HG03575 (cell line): ENCODE data around the gene SWT1.
A peak's percentile ranks its signal among the peaks of the same experiment; 100 is the strongest.

ENCODE experiments used
- ATAC-seq: cut with Tn5 transposase; IDR thresholded peaks from one replicate; pipeline ENCODE4 v1.9.1; 2021; ENCODE audit not compliant: unreplicated experiment, insufficient number of reproducible peaks, low FRiP score; ENCODE audit errors: extremely low read depth

The SWT1 gene

DNA sequence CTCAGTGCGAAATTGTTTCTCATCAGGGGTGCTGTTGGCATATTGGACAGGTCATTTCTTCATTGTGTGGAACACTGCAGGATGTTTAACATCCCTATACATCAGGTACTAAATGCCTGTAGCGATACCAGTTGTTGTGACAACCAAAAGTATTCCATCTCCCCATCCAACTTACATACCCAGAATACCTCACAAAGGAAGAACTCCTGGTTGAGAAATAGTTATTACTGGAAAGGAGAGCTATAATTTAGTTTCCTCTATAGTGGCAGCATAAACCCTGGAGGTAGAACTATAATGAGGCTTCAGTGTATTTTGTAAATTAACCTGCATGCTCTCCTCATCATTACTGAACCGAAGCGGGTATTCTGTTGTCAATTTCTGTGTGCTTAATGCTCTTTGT is 115.0 kb downstream of the SWT1 start:
- no peak for ATAC-seq

DNA sequence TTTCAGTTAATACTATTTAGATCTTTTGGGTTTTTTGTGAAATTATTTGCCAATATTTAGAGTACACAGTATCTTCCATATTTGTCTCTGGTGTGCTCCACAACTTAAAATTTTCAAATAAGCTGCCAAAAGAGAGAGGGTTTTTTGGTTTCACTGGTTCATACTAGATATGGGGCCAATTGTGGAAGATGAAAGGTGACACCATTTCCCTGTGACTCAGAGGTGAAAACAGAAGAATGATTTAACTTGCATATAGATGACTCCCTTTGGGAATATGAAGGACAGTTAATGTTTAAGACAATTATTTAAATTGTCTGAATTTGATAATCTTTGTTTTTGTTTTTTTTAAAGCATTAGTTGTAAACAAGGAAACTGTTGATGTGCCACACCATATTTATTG is 122.6 kb downstream of the SWT1 start:
- no peak for ATAC-seq

DNA sequence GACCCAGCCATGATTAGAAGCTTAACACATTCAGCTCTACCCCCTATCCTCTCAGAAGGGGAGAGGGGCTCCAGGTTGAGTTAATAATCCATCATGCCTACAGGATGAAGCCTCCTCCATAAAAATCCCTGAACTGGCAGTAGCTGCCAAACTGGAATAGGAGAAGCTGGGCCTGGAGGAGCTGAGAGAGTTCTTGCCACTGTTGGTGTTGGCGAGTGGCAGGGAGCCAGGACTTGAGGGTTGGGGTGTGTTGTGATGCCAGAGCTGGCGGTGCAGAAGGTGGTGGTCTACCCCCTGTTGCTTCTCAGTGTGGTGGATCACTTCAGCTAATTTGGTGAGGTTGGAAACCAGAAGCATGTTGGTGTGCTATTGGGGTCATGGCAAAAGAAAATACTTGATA is 123.6 kb downstream of the SWT1 start:
- ATAC-seq: no peak

DNA sequence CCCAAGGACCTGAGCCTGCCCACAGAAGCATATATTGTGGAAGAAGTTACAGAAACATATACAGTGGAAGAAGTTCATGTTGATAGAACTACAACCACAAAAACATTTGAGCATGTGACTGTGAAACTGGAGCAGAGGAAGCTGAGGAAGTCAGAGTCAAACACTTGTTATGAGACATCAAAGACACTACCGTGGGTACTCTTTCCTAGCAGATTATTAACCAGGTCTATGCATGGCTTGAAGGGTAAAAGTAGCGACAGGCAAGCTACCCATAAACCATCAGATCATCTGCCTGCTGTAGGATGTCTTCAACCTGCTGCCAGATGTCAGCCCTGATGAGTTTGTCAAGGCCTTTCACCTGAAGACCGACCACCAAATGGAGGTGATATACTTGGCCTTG is 124.3 kb downstream of the SWT1 start:
- ATAC-seq: peak; percentile 51

DNA sequence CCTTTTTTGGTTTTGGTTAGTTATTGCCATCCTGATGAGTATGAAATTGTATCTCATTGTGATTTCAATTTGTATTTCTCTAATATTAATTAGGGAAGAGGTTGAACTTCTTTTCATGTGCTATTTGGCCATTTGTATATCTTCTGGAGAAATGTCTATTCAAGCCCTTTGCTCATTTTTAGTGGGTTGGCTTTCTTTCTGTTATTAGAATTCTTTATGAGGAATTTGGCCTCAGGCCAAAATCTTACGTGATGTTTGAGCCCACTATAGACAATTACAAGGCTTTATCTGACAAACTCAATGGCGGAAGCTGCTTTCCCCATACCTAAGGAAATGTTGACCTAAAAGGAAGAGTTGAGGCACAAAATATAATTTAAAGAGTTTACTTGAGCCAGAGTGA is 127.1 kb downstream of the SWT1 start:
- no peak for ATAC-seq

DNA sequence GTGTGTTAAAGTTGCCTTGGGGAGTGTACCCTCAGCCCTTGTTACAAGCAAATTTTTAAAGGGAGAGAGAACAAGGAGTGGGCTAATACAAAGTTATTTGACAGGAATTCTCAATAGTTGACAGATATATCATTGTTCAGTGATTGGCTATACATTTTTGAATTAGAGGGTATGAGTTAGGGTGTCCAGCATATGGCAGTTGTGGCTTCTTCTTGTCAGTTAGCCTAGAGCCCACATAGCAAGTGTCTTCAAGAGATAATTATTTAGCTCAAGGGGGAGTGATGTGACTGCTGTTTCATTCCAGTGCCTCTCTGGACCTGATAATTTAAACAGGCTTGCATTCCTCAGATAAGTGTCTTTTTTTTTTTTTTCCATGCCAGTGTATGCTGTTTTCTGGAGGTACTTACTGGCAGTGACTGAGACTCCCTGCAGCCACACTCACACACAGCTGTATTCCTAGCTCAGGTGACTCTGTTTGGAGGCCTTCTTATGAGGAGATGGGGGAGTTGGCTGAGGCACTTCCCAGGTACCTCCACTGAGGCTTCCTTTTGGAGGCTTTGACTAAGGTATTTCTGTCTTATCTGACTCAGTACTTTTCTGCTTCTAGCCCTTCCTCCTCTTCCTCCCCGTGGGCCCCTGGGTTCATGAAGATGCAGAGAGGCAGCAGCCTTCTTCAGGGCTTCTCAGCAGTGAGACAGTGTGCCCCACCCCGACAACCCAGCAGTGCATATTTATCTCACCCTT is 127.7 kb downstream of the SWT1 start:
- no peak for ATAC-seq

DNA sequence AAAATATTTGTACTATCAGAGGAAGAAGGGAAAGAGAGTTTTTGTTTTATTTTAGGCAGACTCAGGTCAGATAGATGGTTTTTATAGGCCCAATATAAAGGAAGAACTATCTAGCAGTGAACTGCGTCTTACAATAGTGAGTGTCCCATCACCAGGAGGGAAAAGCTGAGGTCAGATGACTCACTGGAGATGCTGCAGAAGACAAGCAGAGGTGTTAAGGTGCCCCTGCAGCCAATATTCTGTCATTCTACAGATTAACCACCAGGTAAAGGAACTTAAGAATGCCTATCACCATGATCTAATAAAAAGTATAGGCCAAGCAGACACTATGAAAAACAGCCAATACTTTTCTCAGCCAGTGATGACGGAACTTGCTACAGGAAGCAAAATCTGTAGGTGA is 130.5 kb downstream of the SWT1 start:
- no peak for ATAC-seq

DNA sequence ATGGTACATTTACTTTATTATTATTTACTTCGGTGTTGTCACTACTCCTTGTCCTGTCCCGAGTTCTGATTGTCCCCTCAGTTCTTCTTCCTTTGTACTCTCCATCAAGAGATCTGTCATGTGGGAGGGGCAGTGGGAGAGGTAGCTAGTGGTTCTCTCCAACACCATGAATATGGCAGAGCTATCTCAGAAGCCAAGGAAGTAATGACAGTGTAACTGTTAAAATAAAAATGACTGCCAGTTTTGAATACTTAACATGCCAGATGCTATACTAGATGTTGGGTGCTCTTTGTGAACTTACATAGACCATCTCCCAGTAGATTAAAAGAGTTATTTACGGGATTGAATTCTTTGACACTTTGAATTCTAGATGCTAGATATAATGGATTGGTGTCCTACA is 131.5 kb downstream of the SWT1 start:
- ATAC-seq: no peak

DNA sequence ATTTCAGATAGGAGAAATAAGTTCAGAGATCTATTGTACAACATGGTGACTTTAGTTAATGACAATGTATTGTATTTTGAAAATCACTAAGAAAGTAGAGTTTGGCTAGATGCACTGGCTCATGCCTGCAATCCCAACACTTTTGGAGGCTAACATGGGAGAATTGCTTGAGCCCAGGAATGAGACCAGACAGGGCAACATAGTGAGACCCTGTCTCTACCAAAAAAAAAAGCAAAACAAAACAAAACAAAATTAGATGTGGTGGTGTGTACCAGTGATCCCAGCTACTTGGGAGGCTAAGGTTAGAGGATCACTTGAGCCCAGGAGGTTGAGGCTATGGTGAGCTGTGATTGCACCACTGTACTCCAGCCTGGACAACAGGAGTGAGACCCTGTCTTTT is 132.9 kb downstream of the SWT1 start:
- ATAC-seq: no peak

DNA sequence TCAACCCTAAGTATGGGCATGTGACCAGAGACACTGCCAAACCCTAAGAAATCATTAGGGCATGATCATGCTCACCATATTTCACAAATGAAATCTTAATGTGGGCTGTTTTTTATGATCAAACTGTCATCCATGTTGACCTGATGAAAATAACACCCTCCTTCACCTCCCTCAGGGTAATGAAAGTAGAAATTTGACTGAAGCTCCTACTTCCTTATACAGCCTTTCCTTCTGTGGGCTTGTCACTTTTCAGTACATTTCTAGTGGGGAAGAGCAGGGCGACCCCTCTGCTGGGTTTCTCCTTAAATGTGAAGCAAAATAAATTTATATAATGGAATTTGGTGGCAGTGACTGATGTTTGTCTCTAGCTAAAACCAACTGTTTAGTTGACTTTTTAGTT is 134.2 kb downstream of the SWT1 start:
- no peak for ATAC-seq

DNA sequence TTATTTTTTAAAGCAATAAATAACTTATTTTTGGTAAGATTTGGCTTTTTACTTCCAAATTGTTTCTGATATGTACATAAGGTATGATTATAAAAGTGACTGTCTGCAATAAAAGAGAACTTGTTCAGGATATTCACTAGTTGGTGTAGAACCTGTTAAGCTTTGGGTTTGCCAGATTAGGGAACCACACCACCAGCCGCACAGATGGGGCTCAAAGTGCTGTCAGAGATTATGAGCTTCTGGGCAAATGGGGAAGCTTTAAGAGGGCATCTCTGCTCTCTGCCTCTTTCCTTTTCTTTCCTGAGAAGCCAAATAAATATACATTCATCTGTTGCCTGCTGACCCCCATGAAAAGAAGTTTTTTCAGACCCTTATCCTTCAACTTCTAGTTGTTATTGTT is 134.7 kb downstream of the SWT1 start:
- no peak for ATAC-seq

DNA sequence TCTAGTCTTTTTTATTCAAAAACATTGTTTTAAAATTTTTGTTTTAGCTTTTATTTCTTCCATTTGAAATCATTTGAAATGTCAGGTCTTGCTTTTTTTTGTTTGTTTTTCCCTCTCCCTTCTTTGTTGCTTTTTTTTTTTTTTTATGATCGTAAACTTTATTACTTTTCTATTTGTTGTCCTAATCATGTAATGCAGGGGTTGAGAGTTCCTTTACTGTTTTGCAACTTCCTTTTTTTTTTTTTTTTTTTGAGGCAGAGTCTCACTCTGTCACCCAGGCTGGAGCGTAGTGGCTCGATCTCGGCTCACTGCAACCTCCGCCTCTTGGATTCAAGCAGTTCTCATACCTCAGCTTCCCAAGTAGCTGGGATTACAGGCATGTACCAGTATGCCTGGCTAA is 135.3 kb downstream of the SWT1 start:
- ATAC-seq: no peak

DNA sequence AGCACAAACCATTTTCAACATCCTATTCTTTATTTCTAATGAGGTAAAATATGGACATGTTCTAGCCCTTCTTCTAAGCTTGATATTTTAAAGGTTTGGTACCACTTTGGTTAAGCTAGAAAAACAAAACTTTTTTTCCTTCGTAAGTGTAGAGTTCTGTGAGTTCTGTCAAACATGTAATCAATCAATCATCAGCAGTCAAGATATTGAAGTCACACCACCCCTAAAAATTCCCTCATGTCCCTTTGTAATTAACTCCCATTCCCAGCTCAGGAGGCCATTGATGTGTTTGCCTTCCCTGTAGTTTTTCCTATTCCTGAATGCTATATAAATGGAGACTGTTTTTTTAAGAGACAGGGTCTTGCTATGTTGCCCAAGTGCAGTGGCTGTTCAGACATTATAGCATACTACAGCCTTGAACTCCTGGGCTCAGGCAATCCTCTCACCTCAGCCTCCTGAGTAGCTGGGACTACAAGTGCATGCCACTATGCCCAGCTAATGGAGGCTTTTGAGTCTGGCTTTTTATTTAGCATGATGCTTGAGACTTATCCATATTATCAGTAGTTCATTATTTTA is 137.1 kb downstream of the SWT1 start:
- ATAC-seq: no peak

DNA sequence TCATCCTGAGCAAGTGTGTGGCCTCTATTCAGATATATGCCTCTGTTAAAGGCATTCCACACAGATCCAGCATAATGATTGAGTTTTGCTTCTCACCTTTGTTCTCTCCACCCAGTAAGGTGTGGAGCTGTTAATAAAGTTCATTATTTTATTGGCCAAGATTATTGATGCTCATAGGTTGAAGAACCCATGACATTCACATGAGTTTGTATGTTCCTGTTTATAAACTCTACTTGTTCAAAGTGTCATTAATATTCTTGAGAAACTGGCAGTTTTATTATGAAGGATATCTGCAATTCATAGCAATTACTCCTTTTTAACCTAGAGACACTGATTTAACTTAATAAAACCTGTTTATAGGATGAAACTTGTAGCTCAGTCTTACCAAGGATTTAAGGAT is 138.1 kb downstream of the SWT1 start:
- ATAC-seq: no peak

DNA sequence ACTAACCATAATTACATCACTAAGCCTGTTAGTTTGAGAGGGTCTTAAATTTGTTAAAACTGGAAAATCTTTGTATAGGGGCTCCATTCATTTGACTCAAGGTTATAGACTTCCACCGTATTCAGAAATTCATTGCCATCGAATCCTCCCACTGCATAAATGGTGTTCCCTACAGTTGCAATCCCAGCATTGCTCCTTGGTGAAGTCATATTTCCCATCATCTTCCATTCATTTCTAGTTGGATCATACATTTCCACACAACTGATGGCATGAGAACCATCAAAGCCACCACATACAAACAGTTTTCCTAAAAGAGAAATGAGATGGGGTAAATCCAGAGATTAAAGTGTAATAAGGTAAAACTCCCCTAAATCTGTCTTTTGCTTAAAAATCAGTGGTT is 141.0 kb downstream of the SWT1 start:
- ATAC-seq: no peak

DNA sequence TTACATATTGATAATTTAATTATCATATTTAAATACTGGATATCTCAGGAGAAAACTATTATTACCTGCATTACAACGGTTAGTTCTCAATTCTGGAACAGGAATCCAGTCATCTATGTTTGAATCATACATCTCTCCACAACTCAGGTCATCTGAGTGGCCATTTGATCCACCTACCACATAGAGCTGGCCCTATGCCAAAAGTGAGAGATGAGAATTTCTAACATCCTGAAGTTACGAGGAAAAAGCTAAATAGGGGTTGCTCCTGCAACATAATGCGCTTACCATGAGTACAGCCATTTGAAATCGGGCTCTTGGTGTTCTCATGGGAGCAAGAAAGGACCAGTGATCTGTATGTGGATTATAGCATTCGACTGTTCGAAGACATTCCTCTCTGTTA is 143.2 kb downstream of the SWT1 start:
- ATAC-seq: no peak

DNA sequence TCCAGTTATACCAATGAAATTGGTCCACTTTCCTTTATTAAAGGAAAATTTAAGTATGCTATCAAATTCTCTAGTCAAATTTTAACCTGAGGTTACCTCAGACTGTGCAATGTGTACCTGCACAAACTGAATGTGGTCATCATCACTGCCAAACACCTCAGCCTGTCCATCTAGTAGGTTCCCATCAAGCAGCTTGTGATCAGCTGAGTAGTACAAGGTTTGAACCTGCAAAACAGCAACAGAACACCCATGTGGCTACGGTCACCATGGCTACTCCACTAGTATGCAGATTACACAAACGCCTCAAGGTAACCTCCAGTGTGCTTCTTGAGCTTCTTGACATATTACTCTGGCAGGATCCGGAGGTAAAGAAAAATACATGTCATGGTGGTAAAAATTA is 148.5 kb downstream of the SWT1 start:
- ATAC-seq: no peak

DNA sequence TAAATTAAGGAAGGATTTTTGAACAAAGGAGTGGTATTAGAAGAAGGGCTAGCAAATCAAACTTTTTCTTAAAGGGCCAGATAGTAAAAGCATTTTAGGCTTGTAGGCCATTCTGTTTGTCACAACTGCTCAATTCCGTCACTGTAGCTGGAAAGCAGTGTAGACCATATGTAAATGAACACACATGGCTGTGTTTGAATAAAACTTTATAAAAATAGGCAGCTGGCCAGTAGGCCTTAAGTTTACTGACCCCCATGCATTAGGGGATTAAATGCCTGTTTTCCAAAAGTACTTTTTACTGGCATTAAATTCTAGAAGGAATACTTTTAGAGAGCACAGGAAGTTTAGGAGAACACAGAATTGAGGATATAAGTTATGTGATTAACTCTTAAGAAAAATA is 151.2 kb downstream of the SWT1 start:
- ATAC-seq: no peak

DNA sequence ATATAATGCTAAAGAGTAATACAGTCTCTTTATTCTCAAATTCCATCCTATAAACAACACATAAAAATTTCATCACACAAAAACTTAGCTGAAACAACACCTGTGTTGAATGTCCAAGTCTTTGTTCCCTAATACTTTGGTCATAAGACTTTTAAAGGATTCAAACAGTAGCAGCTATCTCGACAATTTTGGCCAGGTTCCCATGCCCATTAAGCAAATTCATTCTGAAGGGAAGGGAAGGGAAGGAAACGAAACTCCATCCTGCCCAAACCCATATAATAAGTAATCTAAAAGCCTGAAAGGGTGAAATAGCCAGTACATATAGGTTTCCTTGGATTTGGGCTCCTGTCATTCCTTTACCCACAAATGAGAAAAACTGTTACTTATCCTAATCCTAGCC is 152.6 kb downstream of the SWT1 start:
- no peak for ATAC-seq

DNA sequence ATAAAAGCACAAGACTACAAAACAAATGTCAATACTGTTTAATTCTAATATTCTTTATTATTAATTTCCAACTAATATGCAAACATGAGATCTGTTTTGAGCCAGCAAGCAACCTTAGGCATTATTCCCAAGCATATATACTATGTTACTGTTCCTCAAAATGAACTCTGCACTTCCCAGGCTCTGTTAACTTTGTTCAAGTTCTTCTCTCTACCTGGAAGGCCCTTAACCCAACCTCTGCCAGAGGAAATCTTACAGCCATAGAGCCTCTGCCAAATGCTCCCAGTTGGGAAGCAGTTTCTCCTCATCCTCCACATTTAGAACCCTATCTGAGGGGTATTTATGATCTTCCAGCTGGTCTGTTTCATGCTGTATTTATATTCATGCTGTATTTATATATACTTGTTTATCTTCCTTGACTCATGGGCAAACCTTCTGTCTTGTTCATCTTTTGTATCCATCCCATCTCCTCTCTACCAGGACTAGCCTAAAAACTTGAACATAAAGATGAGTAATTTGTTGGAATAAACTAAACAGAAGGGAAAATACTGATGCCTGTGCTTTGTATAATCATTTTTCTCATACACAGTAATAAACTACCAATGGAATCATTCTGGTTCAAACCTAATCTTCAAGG is 154.7 kb downstream of the SWT1 start:
- ATAC-seq: no peak
